ENCODE measurements around the gene MCRIP2.

DNA sequence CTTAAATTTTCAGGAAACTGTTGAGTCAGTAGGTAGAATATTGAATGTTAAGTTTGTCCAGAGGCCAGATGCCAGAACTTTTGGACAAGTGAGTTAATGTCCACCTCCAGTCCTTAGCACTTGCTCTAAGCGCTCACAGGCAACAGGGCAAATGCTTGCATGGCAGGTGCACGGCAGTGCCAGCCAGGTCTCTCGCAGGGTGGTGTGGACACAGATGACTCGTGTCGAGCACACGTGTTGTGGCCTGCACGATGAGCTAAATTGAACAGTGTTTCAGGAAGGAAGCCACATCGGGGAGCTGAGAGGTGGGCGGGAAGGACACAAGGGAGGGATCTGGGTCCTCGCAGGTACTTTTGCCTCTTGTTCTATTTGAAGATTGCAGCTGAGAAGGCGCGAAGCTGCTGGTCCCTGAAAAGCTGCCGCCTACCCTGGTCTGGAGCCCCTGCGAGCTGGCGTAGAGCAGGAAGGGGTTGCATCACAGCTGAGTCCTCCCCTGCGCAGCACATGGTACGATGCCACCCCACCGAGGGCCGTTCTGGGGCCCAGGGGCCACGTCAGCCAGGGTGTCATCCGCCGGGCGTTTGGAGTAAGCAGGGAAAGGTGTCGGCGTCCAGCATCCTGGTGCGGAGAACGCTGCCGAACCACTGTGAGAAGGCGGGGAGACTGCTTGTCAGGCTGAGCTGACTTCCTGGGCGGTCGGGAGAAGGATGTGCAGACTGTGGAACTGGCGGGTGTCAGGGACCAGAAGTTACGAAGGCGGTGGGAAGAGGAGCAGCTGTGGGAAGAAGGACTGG is 45.5 kb upstream of the MCRIP2 start:
- TF ChIP-seq, protein P1, sequence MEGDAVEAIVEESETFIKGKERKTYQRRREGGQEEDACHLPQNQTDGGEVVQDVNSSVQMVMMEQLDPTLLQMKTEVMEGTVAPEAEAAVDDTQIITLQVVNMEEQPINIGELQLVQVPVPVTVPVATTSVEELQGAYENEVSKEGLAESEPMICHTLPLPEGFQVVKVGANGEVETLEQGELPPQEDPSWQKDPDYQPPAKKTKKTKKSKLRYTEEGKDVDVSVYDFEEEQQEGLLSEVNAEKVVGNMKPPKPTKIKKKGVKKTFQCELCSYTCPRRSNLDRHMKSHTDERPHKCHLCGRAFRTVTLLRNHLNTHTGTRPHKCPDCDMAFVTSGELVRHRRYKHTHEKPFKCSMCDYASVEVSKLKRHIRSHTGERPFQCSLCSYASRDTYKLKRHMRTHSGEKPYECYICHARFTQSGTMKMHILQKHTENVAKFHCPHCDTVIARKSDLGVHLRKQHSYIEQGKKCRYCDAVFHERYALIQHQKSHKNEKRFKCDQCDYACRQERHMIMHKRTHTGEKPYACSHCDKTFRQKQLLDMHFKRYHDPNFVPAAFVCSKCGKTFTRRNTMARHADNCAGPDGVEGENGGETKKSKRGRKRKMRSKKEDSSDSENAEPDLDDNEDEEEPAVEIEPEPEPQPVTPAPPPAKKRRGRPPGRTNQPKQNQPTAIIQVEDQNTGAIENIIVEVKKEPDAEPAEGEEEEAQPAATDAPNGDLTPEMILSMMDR (IDR thresholded peaks at IDR 0.05), result no peak
- no peak for TF ChIP-seq POLR2A (IDR thresholded peaks at IDR 0.05)

Data from testis (tissue), 2 donors.